ENCODE results near the gene ALG3. TPM values are rescaled to one million over a fixed set of nuclear protein-coding genes. Genes with fewer than 3 reads are reported as not detected.

Gene ALG3
- total RNA-seq, 1 experiment from 2014 or later = 72.7 TPM

- Histone ChIP-seq H3K9me3 (ENCODE audit: control insufficient read depth, insufficient read depth, low read depth, low read length) (no peaks in the 10 kb centered on the region), H3K27ac (ENCODE audit: low read length) (no peak overlapping the region), H3K27me3 (ENCODE audit: control insufficient read depth, insufficient read depth, low read length) (no peaks in the 10 kb centered on the region), H3K4me3 (ENCODE audit: low read depth in 2 of 2, low read length in 2 of 2) (no peak overlapping the region), H3K36me3 (ENCODE audit: control insufficient read depth, insufficient read depth, low read length) (no peaks in the 10 kb centered on the region), H3K4me1 (ENCODE audit: control insufficient read depth, insufficient read depth, low read length) (no peaks in the 10 kb centered on the region)
- TF ChIP-seq SIN3A (IDR thresholded peaks at IDR 0.05; ENCODE audit: borderline replicate concordance, insufficient read depth, low read depth, low read length) (no peak), CTCF (IDR thresholded peaks at IDR 0.05) (no peak), POLR2AphosphoS5 (IDR thresholded peaks at IDR 0.05; ENCODE audit: low read depth, low read length) (no peak), TCF7L2 (IDR thresholded peaks at IDR 0.05; ENCODE audit: low read depth, low read length) (no peak)
- TF ChIP-seq, protein P1, sequence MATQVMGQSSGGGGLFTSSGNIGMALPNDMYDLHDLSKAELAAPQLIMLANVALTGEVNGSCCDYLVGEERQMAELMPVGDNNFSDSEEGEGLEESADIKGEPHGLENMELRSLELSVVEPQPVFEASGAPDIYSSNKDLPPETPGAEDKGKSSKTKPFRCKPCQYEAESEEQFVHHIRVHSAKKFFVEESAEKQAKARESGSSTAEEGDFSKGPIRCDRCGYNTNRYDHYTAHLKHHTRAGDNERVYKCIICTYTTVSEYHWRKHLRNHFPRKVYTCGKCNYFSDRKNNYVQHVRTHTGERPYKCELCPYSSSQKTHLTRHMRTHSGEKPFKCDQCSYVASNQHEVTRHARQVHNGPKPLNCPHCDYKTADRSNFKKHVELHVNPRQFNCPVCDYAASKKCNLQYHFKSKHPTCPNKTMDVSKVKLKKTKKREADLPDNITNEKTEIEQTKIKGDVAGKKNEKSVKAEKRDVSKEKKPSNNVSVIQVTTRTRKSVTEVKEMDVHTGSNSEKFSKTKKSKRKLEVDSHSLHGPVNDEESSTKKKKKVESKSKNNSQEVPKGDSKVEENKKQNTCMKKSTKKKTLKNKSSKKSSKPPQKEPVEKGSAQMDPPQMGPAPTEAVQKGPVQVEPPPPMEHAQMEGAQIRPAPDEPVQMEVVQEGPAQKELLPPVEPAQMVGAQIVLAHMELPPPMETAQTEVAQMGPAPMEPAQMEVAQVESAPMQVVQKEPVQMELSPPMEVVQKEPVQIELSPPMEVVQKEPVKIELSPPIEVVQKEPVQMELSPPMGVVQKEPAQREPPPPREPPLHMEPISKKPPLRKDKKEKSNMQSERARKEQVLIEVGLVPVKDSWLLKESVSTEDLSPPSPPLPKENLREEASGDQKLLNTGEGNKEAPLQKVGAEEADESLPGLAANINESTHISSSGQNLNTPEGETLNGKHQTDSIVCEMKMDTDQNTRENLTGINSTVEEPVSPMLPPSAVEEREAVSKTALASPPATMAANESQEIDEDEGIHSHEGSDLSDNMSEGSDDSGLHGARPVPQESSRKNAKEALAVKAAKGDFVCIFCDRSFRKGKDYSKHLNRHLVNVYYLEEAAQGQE (IDR thresholded peaks at IDR 0.05; ENCODE audit: insufficient read depth in 1 of 2, low read depth in 2 of 2, low read length in 1 of 2) = no peak
- DNase-seq (ENCODE audit: low read depth, low spot score) (no peak), ATAC-seq (no peak)
- POLR2A ChIA-PET = no interaction called here
- in situ Hi-C loops (cut with HindIII; ENCODE audit: low pct_unique_long_range_greater_than_20kb, low sequenced_read_pairs) (no loop called here), intact Hi-C loops (cut with micrococcal nuclease; ENCODE audit: unreplicated experiment) (loop anchor here (10.0 kb wide), 1 partner anchor 139 kb away; no protein-coding TSS in a partner anchor)
- no TSS peak for BruUV-seq (replicated peaks)
- CTCF ChIA-PET = interaction anchor here (0.6 kb wide), 2 partner anchors 114 to 389 kb away, joined by 3 to 7 read pairs; no protein-coding TSS in a partner anchor
Measured at GRCh38 chr3:184283681-184284080, 34.9 kb upstream of the ALG3 start.

GRCh38 chr3:184282941-184283340, 34.2 kb upstream of the ALG3 start:
- POLR2A ChIA-PET = no interaction called here
- CTCF ChIA-PET = interaction anchor here (0.6 kb wide), 1 partner anchor 388 kb away, joined by 7 read pairs; no protein-coding TSS in a partner anchor
- intact Hi-C loops (cut with micrococcal nuclease; ENCODE audit: unreplicated experiment) (loop anchor here (10.0 kb wide), 1 partner anchor 138 kb away; no protein-coding TSS in a partner anchor), in situ Hi-C loops (cut with HindIII; ENCODE audit: low pct_unique_long_range_greater_than_20kb, low sequenced_read_pairs) (no loop called here)
- H3K4me3 ChIP-seq (ENCODE audit: low read depth in 2 of 2, low read length in 2 of 2) = no peak overlapping the region
- TF ChIP-seq TCF7L2 (IDR thresholded peaks at IDR 0.05; ENCODE audit: low read depth, low read length) = no peak
- TF ChIP-seq SIN3A (IDR thresholded peaks at IDR 0.05; ENCODE audit: borderline replicate concordance, insufficient read depth, low read depth, low read length) = no peak
- no peak for TF ChIP-seq POLR2AphosphoS5 (IDR thresholded peaks at IDR 0.05; ENCODE audit: low read depth, low read length)
- no peaks in the 10 kb centered on the region for H3K4me1 ChIP-seq (ENCODE audit: control insufficient read depth, insufficient read depth, low read length)
- H3K27me3 ChIP-seq (ENCODE audit: control insufficient read depth, insufficient read depth, low read length) = no peaks in the 10 kb centered on the region
- ATAC-seq (no peak), DNase-seq (ENCODE audit: low read depth, low spot score) (no peak)
- H3K9me3 ChIP-seq (ENCODE audit: control insufficient read depth, insufficient read depth, low read depth, low read length) = no peaks in the 10 kb centered on the region
- H3K27ac ChIP-seq (ENCODE audit: low read length) = no peak overlapping the region
- no peaks in the 10 kb centered on the region for H3K36me3 ChIP-seq (ENCODE audit: control insufficient read depth, insufficient read depth, low read length)
- no TSS peak for BruUV-seq (replicated peaks)

- in situ Hi-C loops (cut with HindIII; ENCODE audit: low pct_unique_long_range_greater_than_20kb, low sequenced_read_pairs) (no loop called here), intact Hi-C loops (cut with micrococcal nuclease; ENCODE audit: unreplicated experiment) (no loop called here)
- Histone ChIP-seq H3K9me3 (ENCODE audit: control insufficient read depth, insufficient read depth, low read depth, low read length) (no peaks in the 10 kb centered on the region), H3K36me3 (ENCODE audit: control insufficient read depth, insufficient read depth, low read length) (no peaks in the 10 kb centered on the region), H3K4me3 (ENCODE audit: low read depth in 2 of 2, low read length in 2 of 2) (no peak overlapping the region), H3K4me1 (ENCODE audit: control insufficient read depth, insufficient read depth, low read length) (no peaks in the 10 kb centered on the region), H3K27me3 (ENCODE audit: control insufficient read depth, insufficient read depth, low read length) (peaks cover 6% of the 10 kb centered on the region; the same call in 1 of the 2 replicates), H3K27ac (ENCODE audit: low read length) (no peak overlapping the region)
- CTCF ChIA-PET = no interaction called here
- ATAC-seq = peak; percentile 23; the same call in 1 of the 2 replicates
- POLR2A ChIA-PET = no interaction called here
- BruUV-seq (replicated peaks) = no TSS peak
- TF ChIP-seq POLR2AphosphoS5 (IDR thresholded peaks at IDR 0.05; ENCODE audit: low read depth, low read length) (no peak), SIN3A (IDR thresholded peaks at IDR 0.05; ENCODE audit: borderline replicate concordance, insufficient read depth, low read depth, low read length) (no peak), TCF7L2 (IDR thresholded peaks at IDR 0.05; ENCODE audit: low read depth, low read length) (no peak), CTCF (IDR thresholded peaks at IDR 0.05) (no peak)
- TF ChIP-seq, protein P1 (IDR thresholded peaks at IDR 0.05; ENCODE audit: insufficient read depth in 1 of 2, low read depth in 2 of 2, low read length in 1 of 2) = no peak
- no peak for DNase-seq (ENCODE audit: low read depth, low spot score)
Measured at GRCh38 chr3:184277366-184277765, 28.6 kb upstream of the ALG3 start.

All from Panc1 (cell line).